ENCODE measurements around the gene FAP. TPM values are rescaled to one million over a fixed set of nuclear protein-coding genes. Genes with fewer than 3 reads are reported as not detected.

Gene FAP
- total and polyA plus RNA-seq, 2 of the 8 experiments (the other 6 are each of a cell fraction or from before 2014, with no cell fraction given): not detected

- H2AK5ac ChIP-seq (ENCODE audit: low read depth, low read length): no peak overlapping the region
- H3K4ac ChIP-seq (replicated peaks; ENCODE audit: insufficient read length, low read depth, low read length): no peak overlapping the region
- ChIA-PET POLR2A (ENCODE audit: partially characterized antibody) (interaction anchor here (0.6 kb wide), 1 partner anchor 373 kb away, joined by 3 read pairs; no protein-coding TSS in a partner anchor), CTCF (ENCODE audit: partially characterized antibody) (interaction anchor here (0.5 to 4.6 kb wide), 36 partner anchors 9 to 553 kb away, joined by 3 to 27 read pairs (median 4); no protein-coding TSS in a partner anchor)
- H2BK20ac ChIP-seq (ENCODE audit: low read length): 0 out of 2 replicates have a peak overlapping the region, but pooled peaks have one; percentile 63
- no peak overlapping the region for H2BK5ac ChIP-seq (ENCODE audit: low read depth, low read length)
- no peak overlapping the region for H3K56ac ChIP-seq (replicated peaks; ENCODE audit: insufficient read length, low read depth, low read length)
- no peaks in the 10 kb centered on the region for H3K4me1 ChIP-seq (replicated peaks in 1 of 4; ENCODE audit: control insufficient read depth in 3 of 4, insufficient read depth in 4 of 4, low read length in 3 of 4)
- FAIRE-seq: no peak
- H3K18ac ChIP-seq (ENCODE audit: extremely low read depth, low read length): no peak overlapping the region
- 0 out of 2 replicates have a peak overlapping the region, but pooled peaks have one; percentile 82 for H2BK15ac ChIP-seq (ENCODE audit: low read length)
- H4K5ac ChIP-seq (ENCODE audit: insufficient read length, low read depth, low read length): no peak overlapping the region
- H3K36me3 ChIP-seq (ENCODE audit: control insufficient read depth in 2 of 4, insufficient read depth in 4 of 4, low read length in 3 of 4): no peaks in the 10 kb centered on the region
- no peak overlapping the region for H2AFZ ChIP-seq (ENCODE audit: low read length)
- no peak overlapping the region for H3K14ac ChIP-seq (ENCODE audit: insufficient read length)
- H4K8ac ChIP-seq (ENCODE audit: extremely low read depth, insufficient read depth, low read length): no peak overlapping the region
- H3K79me2 ChIP-seq (ENCODE audit: control insufficient read depth in 1 of 2, insufficient read depth in 2 of 2, low read length in 2 of 2): no peaks in the 10 kb centered on the region
- TF ChIP-seq CTCF (IDR thresholded peaks at IDR 0.05; ENCODE audit: control extremely low read depth in 1 of 3, insufficient read depth in 1 of 3, low read depth in 1 of 3, low read length in 3 of 3): peak in 2 of 3 experiments; percentile 11 to 52; a peak in 2 of 4 replicates
- peak in 1 of 2 experiments; percentile 72 for TF ChIP-seq RAD21 (IDR thresholded peaks at IDR 0.05 in 1 of 2, conservative IDR thresholded peaks at IDR 0.05 in 1 of 2; ENCODE audit: low read depth in 2 of 2, low read length in 2 of 2)
- no peak for TF ChIP-seq JUN (IDR thresholded peaks at IDR 0.05; ENCODE audit: low read depth, low read length)
- H3K27ac ChIP-seq (ENCODE audit: low read depth, low read length): no peak overlapping the region
- H3K79me1 ChIP-seq (ENCODE audit: low read depth, low read length): no peaks in the 10 kb centered on the region
- H4K20me1 ChIP-seq (replicated peaks in 1 of 2; ENCODE audit: control insufficient read depth in 1 of 2, insufficient read depth in 2 of 2, low read length in 2 of 2): no peaks in the 10 kb centered on the region
- no peak overlapping the region for H3K4me2 ChIP-seq (ENCODE audit: insufficient read depth in 1 of 2, low read depth in 2 of 2, low read length in 2 of 2)
- no peak for DNase-seq (ENCODE audit: low read depth in 1 of 2, low spot score in 2 of 2)
- H3K23ac ChIP-seq (ENCODE audit: insufficient read length): no peak overlapping the region
- H2BK120ac ChIP-seq (replicated peaks; ENCODE audit: low read depth, low read length): no peak overlapping the region
- H3K27me3 ChIP-seq (replicated peaks in 1 of 4; ENCODE audit: control insufficient read depth in 3 of 4, extremely low read depth in 1 of 4, insufficient read depth in 3 of 4, low read length in 3 of 4): no peaks in the 10 kb centered on the region
- no peaks in the 10 kb centered on the region for H3K9me3 ChIP-seq (ENCODE audit: insufficient read depth in 2 of 2, low read depth in 1 of 2, low read length in 1 of 2)
- H3K23me2 ChIP-seq (ENCODE audit: low read depth, low read length): no peaks in the 10 kb centered on the region; the same call in 1 of the 2 replicates
- 37% methylated on average over 9 of the region's 9 CpGs; no CpG with 5 or more reads in 1 of the 2 experiments for WGBS, 2 experiments (ENCODE audit: extremely low coverage in 1 of 2, insufficient coverage in 1 of 2, insufficient read length in 1 of 2, insufficient replicate concordance in 2 of 2, low coverage in 1 of 2, low lambda C conversion rate in 2 of 2, missing lambda C conversion rate in 1 of 2)
- H3K4me3 ChIP-seq (ENCODE audit: extremely low read depth in 1 of 4, insufficient read depth in 2 of 4, low read depth in 3 of 4, low read length in 4 of 4): no peak overlapping the region
- H3K9ac ChIP-seq (replicated peaks in 1 of 4; ENCODE audit: extremely low read depth in 1 of 4, low read depth in 3 of 4, low read length in 3 of 4): no peak overlapping the region
- no peak overlapping the region for H2BK12ac ChIP-seq (ENCODE audit: low read depth, low read length)
- no peak overlapping the region for H4K91ac ChIP-seq (replicated peaks; ENCODE audit: insufficient read length, low read length)
Measured at GRCh38 chr2:162123806-162124758, 119.2 kb downstream of the FAP start.

Measured in H1 (cell line).